Measurements from ENCODE around the gene EMILIN2. TPM values are rescaled to one million over a fixed set of nuclear protein-coding genes. Genes with fewer than 3 reads are reported as not detected.
"Not testable (repeated sequence)": the region's sequence is repeated elsewhere in the genome, so short reads cannot be mapped to it uniquely, and the experiment has no call there.

Gene EMILIN2
- total RNA-seq, 6 donors from 2014 or later, result 31.9 to 59.2 (median 43.6) TPM

GRCh38 chr18:2855560-2856350 is 8.9 kb downstream of the EMILIN2 start:
- ATAC-seq (ENCODE audit: low FRiP score in 2 of 2) (no peak), DNase-seq (no peak)
- Histone ChIP-seq H3K9me3 (no peaks in the 10 kb centered on the region), H3K27me3 (no peaks in the 10 kb centered on the region), H3K4me1 (peaks cover 6 to 20% (median 12%) of the 10 kb centered on the region in 4 donors), H3K4me3 (no peak overlapping the region), H3K36me3 (no peaks in the 10 kb centered on the region), H3K27ac (peak overlapping the region in 3 of 4 donors; percentile 71 to 76 (median 73))
- WGBS, 2 donors, result 92 to 96% methylated on average over 22 of the region's 22 CpGs
- no peak for TF ChIP-seq POLR2A (IDR thresholded peaks at IDR 0.05)
- no peak for TF ChIP-seq EP300 (IDR thresholded peaks at IDR 0.05)
- TF ChIP-seq CTCF (IDR thresholded peaks at IDR 0.05), result no peak
- TF ChIP-seq POLR2AphosphoS5 (IDR thresholded peaks at IDR 0.05), result no peak

- DNase-seq (peak in 1 of 2 donors; percentile 31), ATAC-seq (ENCODE audit: low FRiP score in 2 of 2) (peak in 1 of 2 donors; percentile 5)
- no peak overlapping the region for H3K4me3 ChIP-seq
- H3K27ac ChIP-seq, result peak overlapping the region; percentile 50 to 76 (median 72)
- H3K4me1 ChIP-seq, result peaks cover 6 to 20% (median 12%) of the 10 kb centered on the region in 4 donors
- 38 to 45% methylated on average over 11 of the region's 11 CpGs for WGBS, 2 donors
- no peaks in the 10 kb centered on the region for H3K27me3 ChIP-seq
- H3K36me3 ChIP-seq, result no peaks in the 10 kb centered on the region
- TF ChIP-seq CTCF (IDR thresholded peaks at IDR 0.05) (no peak), POLR2AphosphoS5 (IDR thresholded peaks at IDR 0.05) (no peak)
- H3K9me3 ChIP-seq, result no peaks in the 10 kb centered on the region
Observed at GRCh38 chr18:2856547-2857170, 9.9 kb downstream of the EMILIN2 start.

GRCh38 chr18:2857491-2858131 is 10.8 kb downstream of the EMILIN2 start:
- DNase-seq, result peak in 1 of 2 donors; percentile 87
- peak overlapping the region; percentile 50 to 76 (median 72) for H3K27ac ChIP-seq

GRCh38 chr18:2860397-2860796 is 13.6 kb downstream of the EMILIN2 start:
- H3K27me3 ChIP-seq; H3K36me3 ChIP-seq; ATAC-seq (ENCODE audit: low FRiP score in 2 of 2); H3K9me3 ChIP-seq; H3K4me3 ChIP-seq; DNase-seq; H3K27ac ChIP-seq: not testable (repeated sequence)
- H3K4me1 ChIP-seq, result peaks cover 6 to 17% (median 11%) of the 10 kb centered on the region in 4 donors

More at GRCh38 chr18:2857491-2858131, 10.8 kb downstream of the EMILIN2 start:
- Histone ChIP-seq H3K9me3 (no peaks in the 10 kb centered on the region), H3K36me3 (no peaks in the 10 kb centered on the region), H3K27me3 (no peaks in the 10 kb centered on the region), H3K4me1 (peaks cover 6 to 20% (median 12%) of the 10 kb centered on the region in 4 donors), H3K4me3 (no peak overlapping the region)
- peak in 1 of 6 experiments; percentile 30 for TF ChIP-seq CTCF (IDR thresholded peaks at IDR 0.05)
- peak in 1 of 4 donors; percentile 21 for TF ChIP-seq POLR2A (IDR thresholded peaks at IDR 0.05)
- TF ChIP-seq POLR2AphosphoS5 (IDR thresholded peaks at IDR 0.05), result peak; percentile 52 to 85
- TF ChIP-seq EP300 (IDR thresholded peaks at IDR 0.05), result peak in 1 of 4 donors; percentile 15
- 29 to 49% methylated on average over 18 of the region's 18 CpGs for WGBS, 2 donors
- peak; percentile 89 to 96 for ATAC-seq (ENCODE audit: low FRiP score in 2 of 2)

GRCh38 chr18:2863997-2864396 is 17.2 kb downstream of the EMILIN2 start:
- WGBS, 2 donors, result 67 to 93% methylated on average over 1 of the region's 1 CpG

GRCh38 chr18:2866465-2866864 is 19.7 kb downstream of the EMILIN2 start:
- not testable (repeated sequence) for H3K9me3 ChIP-seq; ATAC-seq (ENCODE audit: low FRiP score in 2 of 2); H3K4me3 ChIP-seq; H3K27ac ChIP-seq; H3K4me1 ChIP-seq; H3K36me3 ChIP-seq; H3K27me3 ChIP-seq; DNase-seq
- 30 to 61% methylated on average over 2 of the region's 2 CpGs for WGBS, 2 donors

More at GRCh38 chr18:2863997-2864396, 17.2 kb downstream of the EMILIN2 start:
- H3K27me3 ChIP-seq; H3K27ac ChIP-seq; H3K36me3 ChIP-seq; H3K9me3 ChIP-seq; DNase-seq; H3K4me3 ChIP-seq; H3K4me1 ChIP-seq; ATAC-seq (ENCODE audit: low FRiP score in 2 of 2): not testable (repeated sequence)
